HG02970 (cell line): ENCODE data around the gene SLC6A1.

Experiments used
- ATAC-seq: cut with Tn5 transposase; IDR thresholded peaks from one replicate; pipeline ENCODE4 v1.9.1; 2021; ENCODE audit warnings: mild to moderate bottlenecking, moderate library complexity, moderate number of reproducible peaks; ENCODE audit not compliant: unreplicated experiment, low FRiP score

Gene SLC6A1

DNA sequence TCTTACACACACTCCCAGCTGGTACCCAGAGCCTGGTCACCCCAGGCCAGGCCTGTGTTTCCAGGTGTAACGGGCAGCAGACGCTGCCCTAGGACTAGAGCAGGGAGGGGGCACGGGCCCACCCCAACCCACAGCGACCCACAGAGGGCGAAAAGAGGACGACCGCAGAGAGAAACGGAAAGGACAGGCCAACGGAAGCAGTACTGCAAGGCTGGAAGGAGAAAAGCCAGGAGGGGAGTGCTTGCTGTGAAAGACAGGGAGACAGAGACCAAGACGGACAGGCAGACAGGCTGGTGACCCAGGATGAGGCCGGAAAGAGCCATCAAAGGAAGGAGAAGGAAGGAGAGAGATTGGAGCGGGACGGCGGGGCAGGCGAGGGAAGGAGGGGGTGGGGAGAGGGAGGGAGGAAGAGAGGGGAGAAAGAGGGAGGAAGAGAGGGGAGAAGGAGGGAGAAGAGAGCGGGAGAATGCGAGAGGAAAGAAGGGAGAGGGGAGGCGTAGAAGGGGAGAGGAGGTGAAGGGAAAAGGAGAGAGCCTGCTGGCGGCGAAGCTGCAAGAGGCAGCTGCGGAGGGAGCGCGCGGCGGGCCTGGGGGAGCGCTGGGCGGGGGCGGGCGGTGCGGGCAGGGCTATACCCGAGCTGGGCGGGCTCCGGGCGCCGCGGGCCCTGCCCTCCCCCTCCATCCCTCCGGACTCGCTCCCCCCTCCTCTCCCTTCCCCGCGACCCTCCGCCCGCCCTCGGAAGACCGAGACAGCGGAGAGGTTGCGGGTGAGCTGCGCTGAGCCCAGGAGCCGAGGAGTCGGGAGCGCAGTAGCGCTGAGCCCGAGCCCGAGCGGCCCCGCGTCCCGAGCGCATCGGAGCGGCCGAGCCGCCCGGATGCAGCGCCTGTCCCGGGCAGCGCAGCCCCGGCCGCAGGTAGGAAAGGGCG lies at the start of gene SLC6A1:
Gene SLC6A1, plus strand, starts transcription at position 732 of the 926 bp plus-strand sequence. CDS start 24,464 bp downstream, outside the sequence.
- ATAC-seq = no peak

DNA sequence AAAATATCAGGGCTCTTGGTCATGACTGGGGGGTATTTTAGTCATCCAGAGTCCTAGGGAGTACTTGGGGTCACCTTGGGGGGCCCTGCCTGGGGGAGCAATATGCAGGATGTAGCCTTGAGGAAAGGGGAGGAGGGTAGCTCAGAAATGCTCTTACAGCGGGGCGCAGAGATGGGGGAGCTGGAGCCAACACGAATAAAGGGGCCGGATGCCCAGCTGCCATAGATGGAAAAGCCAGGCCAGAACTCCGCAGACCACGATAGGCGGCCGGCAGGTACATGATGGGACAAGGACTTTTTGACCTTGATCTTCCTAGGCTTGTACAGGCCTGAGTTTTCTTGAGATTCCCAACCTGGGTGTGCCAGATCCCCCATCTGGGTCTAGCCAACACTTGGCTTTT lies 47.7 kb upstream of the SLC6A1 start:
- no peak for ATAC-seq

DNA sequence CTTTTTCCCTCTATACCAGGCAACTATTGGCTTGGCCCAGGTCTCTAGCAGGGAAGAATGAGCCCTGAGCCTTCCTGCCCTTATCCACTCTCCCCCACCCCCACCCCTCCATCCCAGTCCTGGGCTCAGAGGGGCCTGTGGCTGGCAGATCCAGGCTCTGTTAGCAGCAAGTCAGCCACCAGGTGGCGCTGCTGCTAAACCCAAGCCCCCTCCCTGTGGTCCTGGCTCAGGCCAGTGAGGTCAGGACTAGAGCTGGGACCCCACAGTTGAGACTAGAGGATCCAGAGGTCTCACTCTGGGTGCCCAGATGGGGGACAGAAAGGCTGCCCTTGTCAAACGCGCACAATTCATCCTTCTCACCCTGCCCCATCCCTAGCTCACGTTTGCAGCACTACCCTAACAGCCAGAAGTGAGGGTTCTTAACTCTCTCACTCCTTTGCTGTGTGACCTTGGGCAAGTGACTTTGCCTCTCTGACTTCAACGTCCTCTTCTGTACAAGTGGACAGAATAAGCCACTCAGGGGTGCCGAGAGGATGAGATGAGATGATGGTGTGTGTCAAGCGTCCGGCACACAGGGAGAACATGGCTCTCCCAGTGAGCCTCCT lies 46.8 kb upstream of the SLC6A1 start:
- ATAC-seq = peak; percentile 63

DNA sequence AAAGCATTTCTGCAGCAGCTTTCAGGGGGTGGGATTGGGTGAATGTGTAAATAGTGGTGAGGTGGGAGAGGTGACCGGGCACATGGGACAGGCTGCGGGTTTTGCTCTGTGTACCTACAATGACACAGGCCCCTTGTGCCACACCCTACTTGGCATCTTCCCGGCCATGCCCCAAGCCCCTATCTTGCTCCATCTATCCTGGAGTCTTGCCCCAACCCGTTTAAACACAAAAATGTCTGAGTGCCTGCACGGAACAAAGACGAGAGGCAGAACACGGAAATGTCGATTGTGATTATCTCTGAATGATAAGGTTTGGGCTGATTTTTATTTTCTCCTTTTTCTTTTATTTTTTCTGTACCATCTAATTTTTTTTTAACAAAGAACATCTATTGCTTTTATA lies 46.0 kb upstream of the SLC6A1 start:
- ATAC-seq = no peak

DNA sequence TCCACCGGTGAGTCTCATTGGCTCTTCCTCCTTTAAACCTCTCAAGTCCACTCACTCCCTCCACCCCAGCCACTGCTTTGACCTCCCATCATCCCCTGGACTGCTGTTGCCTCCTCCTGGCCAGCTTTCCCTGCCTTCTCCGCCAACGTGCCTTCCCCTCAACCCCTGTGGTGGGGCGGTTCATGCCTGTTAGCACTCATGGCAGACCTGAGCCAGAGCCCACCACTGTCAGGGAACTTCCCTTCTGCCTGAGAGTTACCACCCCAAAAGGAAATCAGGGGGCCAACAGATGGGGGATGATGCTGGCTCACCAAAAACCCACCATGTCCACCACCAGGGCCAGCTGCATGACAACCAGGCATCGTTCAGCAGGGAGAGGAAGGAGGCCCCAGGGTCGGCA lies 44.2 kb upstream of the SLC6A1 start:
- ATAC-seq = no peak

DNA sequence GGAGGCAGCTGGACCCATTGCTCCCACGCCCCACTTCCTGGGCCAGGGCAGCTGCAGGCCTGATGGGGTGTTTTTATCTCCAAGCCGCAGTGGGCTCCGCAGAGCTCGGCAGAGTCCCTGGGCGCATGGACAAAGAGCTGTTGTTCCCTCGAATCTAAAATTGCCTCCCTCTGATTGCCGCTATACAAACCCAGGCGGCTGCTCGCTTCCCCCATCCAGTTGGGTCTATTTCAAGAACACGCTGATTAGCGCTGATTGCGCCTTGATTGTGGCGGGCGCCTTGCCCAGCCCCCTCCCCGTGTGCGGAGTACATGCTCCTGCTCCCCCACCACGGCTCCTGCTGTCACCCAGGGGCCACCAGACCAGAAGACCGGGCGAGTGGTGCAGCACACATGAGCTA lies 43.4 kb upstream of the SLC6A1 start:
- no peak for ATAC-seq

DNA sequence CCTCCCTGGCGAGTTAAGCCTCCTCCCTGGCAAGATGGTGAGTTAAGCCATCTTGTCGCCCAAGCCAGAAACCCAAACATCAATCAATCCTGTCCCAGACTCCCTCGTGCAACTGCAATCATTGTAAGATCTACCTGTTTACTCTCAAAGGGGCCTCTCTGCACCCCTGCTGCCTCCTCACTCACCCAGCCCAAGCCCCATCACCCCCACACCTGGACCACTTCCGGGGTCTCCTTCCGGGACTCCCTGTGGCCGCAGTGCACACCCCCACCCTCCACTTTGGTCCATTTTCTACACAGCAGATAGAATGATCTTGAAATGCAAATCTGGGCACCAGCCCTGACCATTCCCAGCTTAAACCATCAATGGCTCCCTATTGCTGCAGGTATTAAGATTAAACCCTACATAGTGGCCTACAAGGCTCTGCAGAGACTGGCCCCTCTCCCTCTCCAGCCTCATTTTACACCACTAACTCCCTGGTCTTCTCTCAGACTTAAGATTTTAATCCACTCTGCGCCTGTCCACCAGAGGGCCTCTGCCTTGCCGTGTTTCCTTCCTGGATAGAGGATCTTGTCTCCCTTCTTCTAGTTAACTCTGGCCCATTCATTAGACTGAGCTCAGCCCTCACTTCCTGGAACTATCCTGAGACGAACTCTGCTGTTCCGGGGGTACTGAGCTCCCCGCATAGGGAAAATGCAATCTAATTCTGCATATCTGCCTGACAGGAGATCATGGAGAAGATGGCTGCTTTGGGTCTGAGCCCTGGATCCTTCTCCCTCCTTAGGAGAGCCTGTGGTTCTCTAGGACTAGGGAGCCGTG lies 41.9 kb upstream of the SLC6A1 start:
- ATAC-seq = no peak

DNA sequence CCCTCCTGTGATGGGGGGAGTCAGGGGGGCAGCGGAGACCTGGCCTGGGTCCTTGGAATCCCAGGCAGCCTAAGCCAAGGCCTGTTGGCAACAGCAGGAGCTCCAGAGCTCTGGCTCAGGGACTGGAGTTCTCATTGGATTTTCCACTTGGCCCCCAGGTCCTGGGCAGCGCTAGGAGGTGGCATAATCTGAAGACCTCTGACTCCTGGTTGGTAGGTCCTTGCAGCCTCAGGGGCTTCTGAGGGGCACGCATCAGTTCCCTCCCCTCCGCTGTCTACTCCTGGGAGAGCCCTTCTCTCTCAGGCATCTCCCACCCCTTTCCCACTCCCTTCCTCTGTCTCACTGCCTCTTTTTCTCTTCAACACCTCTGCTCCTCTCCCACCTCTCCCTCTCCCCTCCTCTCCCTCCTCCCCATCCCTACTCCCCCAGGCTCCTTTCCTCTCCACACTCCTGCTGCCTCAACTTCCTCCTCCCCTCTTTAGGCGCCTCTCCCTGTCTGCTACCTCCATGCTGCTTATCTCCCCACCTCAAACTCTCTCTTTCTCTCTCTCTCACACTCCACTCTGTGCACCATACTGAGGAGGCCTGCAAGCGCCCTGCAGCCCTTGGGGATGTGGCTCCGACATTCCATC lies 41.1 kb upstream of the SLC6A1 start:
- no peak for ATAC-seq

GRCh38 chr3:10952525-10952924 lies 40.0 kb upstream of the SLC6A1 start:
- ATAC-seq = no peak

DNA sequence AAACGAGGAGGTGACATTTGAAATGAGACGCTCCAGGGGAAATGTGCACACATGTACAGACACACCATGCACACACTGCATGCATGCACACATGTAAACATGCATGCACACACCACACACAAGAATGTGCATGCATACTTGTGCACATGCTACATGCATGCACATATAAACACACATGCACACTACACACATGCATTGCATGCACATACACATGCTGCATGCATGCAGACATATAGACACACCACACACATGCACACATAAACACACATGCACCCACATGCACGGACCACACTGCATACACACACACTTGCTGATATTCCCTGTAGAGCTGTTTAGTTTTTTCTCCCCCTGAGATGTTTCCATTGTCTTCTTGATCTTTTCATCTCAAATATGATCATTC lies 37.8 kb upstream of the SLC6A1 start:
- no peak for ATAC-seq

DNA sequence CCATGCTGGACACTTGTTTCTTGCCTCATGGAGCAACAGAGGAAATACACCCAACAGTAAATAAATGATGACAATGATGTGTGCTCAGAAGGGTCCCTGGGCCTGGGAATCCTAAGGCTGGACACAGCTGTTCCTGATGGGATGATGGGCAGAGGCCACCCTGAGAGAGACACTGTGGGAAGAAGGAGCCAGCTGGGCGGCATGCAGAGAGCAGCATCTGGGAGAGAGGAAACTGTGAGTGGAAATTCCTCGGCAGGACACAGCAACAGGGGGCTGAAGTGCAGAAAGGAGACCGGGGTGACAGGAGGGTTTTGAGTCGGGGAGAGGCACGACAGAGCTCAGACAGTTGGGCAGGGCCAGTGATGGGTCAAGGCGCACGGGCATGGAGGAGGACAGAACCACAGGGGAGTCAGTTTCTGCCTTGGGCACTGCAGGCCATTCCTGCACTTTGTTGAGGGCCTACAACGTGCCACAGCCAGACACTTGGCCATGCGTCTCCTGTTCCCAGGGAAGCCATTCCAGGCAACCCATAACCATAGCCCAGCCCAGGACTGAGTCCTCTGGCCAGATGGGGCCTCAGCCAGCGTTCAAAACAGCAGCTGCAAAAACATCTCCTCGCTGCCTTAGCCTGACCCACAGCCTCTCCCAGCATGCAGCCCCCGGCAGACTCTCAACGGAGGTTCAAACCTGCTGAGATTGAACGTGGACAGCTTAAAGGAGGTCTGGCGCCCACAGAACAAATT lies 36.7 kb upstream of the SLC6A1 start:
- no peak for ATAC-seq

DNA sequence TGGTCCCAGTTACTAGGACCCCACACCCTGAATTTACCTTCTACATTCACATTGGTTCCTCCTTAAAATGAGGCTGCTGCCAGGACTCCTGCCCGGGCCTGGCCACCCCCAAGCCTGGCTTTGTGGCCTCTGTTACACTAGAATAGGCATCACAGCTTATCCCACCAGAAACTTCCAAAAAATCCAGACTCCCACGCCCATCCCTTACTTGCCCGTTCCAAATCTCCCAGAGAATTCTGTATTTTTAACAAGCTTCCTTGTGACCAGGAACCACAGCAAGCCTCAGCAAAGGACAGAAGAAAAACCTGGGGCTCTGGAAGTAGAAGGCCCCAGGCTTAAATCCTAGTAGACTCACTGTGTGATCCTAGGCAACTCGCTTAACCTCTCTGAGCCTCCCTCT lies 36.0 kb upstream of the SLC6A1 start:
- ATAC-seq = no peak

DNA sequence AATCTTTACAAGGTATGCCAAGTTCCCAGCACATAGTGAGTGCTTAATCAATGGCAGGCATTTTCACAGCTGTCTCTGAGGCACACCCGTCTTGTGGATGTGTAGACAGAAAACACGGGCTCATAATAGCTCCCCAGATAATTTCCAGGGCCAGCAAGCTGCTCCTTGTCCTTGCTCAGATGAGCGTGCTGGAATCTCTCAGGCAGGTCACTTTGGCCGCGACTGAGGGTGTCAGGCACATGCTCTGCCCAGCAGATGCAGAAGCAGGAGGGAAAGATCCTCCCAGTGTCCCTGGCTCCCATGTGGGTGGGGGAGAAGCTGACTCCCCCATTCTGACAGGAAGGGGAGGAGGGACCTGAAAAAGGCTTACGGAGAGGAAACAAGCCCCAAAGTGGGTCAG lies 35.6 kb upstream of the SLC6A1 start:
- no peak for ATAC-seq

DNA sequence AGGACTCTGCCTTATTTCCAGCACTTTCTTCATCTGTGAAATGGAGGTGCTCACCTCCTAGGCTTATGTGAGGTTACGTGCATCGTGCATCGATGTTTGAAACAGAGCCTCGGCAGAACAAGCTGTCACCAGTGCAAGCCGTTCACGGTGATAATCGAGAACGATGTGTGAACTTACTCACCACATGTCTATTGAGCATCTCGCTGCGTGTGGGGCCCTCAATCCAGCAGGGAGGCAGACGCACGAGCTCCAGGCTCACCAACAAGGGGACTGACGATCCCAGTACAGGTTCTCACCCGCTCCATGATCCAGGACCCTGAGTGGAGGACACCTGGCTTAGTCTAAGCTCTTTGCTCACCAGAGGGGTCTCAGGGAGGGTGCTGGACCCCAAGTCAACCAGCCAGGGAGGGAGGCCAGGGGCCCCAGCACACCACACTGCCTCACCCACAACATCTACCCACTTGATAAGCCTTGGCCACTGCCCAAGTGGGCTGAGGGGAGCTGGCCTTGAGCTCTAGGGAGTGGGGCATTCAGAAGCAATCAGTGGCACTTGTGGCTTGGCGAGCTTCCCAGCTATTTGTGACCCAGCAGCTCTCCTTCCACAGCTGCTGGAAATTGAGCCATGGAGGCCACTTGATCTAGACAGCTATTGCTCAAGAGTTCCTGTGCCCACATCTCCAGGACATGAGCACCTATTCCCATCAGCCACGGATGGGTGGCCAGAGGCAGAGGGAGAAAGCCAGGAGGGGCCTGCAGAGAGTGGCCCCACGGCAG lies 34.4 kb upstream of the SLC6A1 start:
- ATAC-seq = no peak

- ATAC-seq = no peak
These were observed 32.3 kb upstream of the SLC6A1 start for GRCh38 chr3:10960255-10960654.

DNA sequence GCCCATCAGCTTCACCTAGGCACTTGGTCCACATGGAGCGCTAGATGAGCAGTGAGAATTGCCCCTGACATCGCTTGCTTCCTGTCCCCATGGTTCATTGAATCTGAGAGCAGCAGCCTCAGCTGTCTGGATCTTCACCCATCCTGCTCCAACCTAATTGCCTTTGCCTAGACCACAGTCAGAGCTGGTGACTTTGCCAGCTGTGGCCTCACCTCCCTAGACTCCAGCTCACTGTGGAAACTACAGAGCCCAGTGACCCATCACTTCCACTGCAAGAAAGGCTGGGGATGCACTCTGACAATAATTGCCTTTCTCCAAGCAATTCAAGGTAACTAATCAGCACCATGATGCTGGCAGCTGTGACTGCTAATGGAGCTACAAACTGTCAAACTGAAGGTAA lies 30.6 kb upstream of the SLC6A1 start:
- ATAC-seq = no peak

DNA sequence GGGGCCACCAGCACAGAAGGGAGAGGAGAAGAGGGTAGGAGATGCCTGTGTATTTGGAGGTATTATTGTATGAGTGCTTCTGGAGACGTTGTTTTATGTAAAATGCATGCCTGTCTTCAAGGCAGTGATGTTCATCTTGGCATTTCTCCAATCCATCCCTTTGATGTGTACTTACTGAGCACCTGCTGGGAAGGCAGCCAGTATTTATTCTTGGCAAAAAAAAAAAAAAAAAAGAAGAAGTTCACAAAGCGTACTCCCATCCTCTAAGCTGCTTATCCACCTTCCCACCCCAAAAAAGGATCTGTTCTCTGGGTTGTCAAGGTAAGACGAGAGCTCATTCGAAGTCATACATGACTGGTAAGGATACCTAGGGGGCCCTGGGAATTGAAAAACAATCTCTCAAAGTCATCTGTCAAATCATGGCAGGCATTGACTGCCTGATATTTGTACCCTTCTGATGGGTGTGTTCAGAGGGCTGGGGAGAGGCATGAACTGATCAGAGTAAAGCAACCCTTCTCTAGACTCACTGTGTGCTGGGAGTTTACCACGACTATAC lies 30.0 kb upstream of the SLC6A1 start:
- ATAC-seq = no peak

GRCh38 chr3:10964537-10965167 lies 27.9 kb upstream of the SLC6A1 start:
- no peak for ATAC-seq
